HG03565 (cell line): ENCODE measurements around the gene SPTB.

ENCODE experiments used
- ATAC-seq: cut with Tn5 transposase; IDR thresholded peaks from one replicate; pipeline ENCODE4 v1.9.1; 2021; ENCODE audit warnings: mild to moderate bottlenecking, moderate library complexity; ENCODE audit not compliant: unreplicated experiment

The SPTB gene

DNA sequence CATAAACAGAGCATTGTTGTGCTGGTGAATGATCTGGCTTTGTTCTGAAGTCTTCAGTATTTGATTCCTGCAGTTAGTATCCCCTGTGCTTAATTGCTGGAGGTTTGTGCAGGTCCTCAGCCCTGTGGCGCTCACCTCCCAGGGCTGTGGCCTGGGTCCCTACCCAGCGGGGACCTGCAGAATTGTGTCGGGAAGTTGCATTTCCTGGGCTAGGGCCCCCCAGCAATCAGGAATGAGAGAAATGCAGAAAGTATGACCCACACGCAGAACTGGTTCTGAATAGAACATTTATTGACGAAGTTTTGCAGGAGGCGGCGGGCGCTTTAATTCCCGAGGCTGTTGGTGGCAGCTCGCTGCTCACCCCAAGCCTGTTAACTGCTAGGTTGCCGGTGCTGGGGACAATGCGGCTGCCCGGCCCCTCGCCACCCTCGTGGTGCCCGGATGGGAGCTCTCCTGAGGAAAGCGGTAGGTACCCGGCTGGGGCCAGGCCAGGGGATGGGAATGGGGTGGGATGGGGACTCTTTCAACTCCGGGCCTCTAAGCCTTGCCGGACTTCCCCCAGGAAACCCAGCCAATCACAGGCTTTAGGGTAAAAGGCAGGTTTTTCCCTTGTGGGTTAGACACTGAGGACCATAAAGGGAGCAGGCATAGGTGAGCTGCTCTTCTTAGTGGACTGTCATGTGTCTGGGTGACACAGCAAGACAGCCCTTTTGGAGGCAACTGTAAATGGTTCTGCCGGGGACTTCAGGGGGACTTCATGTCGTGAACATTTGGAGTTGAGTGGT is 163.9 kb downstream of the SPTB start:
- no peak for ATAC-seq

DNA sequence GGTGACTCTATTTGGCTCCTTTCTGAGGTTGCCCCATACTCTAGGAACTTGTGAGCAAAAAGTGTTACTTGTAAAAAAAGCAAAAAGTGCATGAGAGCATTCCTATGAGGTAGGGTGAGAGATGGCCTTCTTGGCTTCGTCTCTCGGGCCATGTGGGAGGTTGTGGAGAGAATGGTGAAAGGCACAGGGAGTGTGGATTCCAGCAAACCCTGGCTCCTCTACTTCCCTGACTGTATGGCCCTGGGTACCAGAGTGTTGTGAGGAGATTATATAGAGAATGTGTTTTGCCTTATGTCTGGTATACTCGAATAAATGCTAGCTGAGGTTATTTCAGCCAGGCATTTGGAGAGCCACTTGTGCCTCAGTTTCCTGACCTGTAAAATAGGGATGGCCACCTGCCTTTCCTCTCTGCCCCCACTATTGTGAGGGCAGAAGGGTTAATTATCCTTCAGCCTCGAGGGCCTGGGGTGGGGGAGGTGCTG is 164.5 kb downstream of the SPTB start:
- ATAC-seq: no peak

DNA sequence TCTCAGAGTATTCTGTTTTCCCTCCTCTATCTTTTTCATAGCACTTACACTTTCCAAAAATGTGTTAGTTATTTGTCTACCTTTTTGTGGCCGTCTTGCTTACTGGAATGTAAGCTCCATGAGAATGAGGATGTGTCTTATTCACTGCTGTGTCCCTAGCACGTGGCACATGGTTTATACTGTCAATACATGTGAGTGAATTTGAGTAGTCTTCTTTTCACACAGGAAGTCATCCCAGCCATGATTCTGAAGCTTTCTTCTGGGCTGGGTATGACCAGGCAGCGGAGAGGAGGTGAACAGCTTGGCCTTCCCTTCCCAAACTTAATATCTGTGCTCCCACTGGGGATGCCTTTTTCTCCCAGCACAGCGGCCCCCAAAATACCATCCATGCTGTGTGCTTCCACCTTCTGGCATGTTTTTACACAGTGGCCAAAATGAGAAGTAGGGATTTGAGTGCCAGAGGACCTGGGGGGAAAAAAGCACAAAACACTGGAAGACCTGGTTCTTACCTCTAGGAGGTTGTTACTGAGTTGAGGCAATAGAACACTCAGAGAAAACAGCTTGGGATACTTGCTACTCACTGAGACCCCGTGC is 165.2 kb downstream of the SPTB start:
- ATAC-seq: no peak

DNA sequence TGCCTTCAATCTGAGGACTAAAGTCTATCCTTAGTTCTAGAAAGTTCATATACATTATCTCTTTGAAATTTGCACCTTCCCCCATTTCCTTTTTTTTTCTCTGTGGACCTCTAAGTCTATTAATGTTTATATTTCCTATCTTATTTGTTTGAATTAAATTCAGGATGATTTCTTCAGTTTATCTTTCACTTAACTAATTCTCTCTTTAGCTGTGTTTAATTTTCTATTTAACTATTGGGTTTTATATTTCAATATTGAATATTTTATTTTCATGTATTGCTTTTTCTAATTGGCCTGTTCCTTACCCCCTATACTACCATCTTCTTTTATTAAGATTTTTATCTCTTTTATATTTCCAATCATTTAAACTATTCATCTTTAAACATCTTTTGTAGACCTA is 166.0 kb downstream of the SPTB start:
- no peak for ATAC-seq

DNA sequence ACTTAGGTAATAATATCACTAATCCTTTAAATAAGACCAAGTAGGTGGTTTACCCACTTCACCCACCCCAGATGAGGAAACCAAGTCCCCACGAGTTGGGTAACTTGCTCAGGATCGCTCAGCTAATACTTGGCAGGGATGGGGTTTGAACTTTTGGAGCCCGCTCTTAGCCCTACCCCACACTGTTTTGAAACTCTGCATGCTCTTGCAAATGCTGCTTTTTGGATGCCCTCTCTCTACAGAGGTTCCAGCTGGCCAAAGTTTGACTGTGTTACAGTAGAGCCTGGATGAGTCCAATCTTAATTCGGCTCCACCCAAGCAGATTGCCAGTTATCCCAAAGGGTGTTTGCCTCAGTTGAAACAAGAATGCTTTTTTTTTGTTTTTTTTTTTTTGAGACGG is 168.7 kb downstream of the SPTB start:
- ATAC-seq: no peak

DNA sequence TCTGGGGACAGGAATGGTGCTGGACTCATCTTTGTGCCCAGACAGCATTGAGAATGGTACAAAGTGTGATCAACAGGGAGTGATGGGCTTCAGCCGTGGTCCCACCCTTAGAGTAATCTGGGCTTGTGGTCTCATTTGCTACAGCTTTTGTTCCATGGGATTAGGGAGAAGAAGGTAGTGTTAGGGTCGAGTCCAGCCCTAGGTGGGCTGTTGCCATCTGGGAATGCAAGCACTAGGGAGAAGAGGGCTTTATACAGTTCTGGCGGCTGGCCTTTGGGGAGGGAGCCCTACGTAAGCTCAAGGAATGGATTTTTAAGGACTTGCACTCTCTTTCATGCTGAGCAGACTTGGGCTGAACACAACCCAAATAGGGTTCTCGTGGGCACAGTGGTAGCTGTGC is 170.6 kb downstream of the SPTB start:
- no peak for ATAC-seq

DNA sequence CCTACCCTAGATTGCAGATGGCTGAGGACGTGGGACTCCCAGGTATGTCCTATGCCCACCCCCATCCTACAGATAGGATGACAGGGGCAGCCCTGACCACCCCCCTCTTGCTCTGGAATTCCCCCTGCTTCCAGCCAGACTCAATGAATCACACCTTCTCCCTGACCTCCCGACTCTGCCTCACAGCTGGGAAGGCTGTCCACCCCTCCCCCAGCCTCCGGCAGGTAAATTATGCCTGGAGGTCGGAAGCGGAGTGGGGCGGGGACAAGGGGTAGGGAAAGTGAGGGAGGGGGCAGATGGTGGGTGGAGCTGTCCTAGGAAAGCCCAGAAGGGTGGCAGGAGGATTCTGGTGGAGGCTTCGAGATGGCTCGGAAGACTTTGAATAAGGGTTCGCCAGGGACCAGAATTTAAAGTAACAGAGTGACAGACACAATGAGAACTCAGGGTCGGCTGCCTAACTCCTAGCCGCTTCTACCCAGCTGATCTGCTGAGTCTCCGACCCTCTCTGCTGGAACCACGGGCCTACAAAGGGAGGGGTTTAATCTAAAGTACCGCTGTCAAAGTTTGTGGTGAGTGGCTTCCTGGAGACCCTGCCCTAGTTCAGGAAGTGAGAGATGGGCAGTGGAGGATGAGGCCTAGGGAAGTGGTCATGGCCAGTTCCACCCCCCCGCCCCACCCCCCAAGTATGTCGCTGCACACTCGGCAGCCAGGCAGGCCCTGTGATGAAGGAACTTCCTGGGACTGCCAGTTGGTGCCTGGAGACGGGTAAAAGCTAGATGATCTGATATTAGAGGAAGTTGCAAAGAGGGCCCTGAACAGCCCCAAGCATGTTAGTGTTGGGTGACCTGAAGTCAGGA is 171.3 kb downstream of the SPTB start:
- no peak for ATAC-seq

DNA sequence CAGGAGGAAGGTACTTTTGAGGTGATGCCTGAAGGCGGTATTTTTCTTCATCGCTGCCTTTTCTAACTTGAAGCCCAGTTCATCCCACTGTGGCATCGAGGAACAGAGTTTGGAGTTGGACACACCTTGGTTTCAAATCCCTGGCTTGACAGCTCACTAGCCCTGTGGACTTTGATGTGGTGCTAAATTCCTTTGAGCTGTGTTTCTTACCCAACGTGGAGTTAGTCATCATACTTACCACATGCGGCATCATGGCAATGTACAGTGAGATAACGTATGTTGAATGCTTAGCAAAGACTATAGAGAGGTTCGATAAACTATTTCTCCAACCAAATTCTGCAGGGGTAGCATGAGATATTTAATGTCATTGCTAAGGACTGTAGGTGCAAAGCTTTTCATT is 172.0 kb downstream of the SPTB start:
- ATAC-seq: no peak

DNA sequence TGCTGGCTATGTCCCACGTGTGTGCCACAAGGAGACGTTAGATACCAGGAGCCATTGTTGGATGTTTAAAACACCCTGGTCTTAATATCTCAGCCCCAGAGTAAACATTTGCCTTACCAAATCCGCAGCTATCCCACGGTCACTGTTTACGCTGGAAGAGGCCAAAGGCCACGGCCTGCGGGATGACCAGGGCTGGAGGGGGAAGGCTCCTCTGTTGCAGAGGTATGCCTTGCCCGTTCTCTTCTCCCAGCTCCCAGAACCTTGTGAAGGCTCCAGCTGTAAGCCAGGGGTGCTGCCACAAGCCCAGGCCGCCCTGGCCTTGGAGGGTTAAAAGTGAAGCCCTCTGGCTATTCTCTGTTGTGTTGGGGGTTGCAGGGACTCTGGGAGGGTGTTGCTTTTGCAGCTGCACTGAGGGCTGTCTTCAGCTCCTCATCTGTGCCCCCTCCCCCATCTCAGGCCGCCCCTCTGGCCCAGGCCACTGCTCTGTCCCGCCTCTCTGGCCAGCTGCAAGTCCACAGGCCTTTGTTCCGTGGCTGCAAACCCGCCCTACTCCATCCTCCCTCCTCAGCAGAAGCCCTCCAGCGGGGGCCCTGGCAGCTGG is 173.0 kb downstream of the SPTB start:
- no peak for ATAC-seq

DNA sequence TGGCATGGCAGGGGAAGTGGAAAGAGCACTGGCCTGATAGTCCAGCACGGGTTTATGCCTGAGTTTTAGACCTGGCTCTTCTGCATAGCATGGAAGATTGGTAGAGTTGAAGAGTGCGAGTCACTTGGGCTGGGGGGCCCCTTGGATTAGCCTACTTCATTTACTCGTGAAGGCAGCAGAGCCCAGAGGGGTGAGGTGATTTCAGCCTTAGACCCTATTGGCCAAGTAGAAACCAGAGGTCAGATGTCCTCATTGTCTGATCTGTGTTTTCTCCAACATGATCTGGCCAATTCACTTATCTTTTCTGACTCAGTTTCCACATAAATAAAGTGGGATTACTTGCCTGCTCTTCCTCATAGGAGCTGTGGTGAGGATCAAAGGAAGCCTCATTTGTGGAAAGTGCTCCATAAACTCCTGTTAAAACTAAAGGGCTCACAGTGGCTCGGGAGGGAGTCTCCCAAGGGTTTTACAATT is 173.6 kb downstream of the SPTB start:
- no peak for ATAC-seq

DNA sequence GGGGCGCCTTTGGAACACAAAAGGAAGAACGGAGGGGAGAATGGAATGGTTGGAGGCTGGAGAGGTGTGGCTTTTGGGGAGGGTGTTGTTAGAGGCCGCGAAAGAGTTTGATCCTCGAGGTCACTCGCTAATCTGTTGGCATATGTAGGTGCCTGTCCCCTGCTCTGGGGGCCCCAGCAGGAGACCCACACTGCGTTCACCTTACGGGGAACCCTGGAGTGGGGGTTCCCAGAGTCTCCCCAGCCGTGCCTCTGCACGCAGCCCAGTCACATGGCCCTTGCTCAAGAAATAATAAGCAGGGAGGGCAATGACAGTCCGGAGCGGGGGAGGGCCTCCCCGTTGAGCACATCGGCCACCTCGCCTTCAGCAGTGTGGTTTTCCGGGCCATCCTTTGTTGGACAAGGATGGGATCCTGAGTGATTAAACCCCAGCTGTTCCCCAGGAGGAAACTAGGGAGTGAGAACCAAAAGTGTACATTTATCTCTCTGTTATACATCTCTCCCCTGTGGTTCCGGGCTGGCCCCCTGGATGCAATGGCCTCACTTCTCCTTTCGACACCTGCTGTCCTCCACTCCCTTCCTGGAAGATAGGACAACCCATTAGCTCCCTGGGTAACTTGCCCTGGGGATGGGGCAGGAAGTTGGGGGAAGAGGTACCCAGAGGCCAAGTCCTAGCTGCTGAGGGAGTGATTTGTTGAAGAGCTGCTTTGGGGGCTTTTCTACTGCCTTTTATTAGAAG is 174.2 kb downstream of the SPTB start:
- ATAC-seq: no peak

DNA sequence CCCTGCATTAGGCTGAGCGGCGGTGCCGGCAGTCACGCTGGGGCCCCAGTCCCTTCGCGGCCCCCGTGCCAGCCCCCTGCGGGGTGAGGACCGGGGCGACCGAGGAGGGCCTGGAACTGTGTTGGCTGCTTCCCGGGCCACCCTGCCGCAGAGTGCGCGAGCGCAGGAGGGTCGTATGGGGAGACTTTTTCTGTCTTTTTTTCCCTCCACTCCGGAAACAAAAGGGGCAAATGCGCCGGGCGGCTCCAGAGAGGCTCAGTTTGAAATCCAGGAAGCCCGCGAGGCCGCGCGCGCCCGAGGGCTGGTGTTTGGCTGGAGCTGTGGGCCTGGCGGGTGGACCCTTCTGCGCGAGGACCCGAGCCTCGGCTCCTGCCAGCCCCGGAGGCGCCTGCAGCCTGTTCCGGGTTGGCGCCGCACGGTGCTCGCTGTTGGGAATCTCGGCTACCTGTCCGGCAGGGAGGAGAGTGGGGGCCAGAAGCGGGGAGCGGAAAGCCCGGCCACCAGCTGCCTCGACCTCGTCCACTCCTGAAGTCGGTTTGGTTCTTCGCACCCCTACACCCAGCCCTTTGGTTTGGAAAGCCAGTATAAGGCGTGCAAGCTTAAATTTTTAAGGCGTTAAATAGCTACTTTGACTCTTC is 174.8 kb downstream of the SPTB start:
- no peak for ATAC-seq

DNA sequence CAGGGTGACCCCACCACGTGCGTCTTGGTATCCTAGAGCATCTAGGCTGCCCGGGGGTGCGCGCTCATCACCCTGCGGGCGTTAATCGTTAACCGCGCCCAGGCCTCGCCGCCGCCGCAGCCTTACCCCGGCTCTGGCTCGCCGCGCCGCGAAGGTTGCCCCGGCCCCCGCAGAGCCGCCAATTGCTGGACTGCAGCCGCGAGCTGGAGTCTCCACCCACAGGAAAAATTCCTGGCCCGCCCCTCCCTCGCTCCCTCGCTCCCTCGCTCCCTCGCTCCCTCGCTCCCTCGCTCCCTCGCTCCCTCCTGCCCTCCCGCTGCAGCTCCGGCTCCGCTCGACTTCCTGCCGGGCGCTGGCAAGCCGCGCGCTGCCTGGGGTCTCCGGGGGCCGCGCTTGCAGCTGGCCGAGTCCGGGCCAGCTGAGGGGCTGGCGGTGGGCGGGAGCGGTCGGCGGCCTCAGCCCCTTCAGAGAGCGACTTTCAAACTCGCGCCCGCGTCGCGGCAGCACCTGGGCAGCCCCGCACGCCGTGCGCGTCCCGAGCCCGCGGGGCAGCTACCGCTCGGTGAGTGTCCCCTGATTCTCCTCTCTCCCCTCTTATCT is 175.5 kb downstream of the SPTB start, which contains the start of gene PLEKHG3:
TSS of gene PLEKHG3 (plus strand) at position 282 of the 600 bp plus-strand sequence. CDS start 23,208 bp downstream, outside the sequence.
- ATAC-seq: no peak

DNA sequence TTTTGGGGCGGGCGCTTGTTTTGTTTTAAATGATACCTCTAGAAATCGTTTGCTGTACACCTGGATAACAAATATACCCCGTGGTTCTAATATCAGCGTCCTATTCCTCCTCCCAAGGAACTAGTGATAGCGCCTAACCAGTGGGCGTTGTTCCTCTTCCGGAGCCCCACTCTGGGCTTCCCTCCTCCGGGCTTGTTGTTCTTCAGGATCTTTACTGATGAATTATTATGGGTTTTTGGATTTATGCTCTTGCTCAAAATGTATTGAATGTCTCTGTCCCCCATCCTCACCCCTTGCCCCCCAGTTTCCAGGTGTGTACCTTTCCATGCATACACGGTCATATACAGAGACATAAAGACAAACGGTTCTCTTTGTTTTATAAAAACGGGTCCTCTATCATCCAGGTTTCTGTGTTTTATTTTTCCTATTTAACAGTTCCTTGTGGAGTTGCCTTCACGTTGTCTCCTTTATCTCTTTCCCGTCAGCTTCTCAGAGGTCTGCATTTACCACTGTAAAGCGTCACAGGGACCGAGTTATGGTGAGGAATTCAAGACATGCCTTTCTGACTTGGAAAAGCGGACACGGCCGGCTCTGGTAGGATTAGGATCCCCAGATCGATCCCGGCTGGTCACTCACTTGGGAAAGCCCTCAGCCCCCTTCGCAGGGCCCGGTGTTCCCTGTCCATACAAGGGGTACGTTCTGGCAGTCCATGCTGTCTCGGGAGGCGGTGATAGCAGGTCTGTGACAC is 176.1 kb downstream of the SPTB start:
- ATAC-seq: no peak

DNA sequence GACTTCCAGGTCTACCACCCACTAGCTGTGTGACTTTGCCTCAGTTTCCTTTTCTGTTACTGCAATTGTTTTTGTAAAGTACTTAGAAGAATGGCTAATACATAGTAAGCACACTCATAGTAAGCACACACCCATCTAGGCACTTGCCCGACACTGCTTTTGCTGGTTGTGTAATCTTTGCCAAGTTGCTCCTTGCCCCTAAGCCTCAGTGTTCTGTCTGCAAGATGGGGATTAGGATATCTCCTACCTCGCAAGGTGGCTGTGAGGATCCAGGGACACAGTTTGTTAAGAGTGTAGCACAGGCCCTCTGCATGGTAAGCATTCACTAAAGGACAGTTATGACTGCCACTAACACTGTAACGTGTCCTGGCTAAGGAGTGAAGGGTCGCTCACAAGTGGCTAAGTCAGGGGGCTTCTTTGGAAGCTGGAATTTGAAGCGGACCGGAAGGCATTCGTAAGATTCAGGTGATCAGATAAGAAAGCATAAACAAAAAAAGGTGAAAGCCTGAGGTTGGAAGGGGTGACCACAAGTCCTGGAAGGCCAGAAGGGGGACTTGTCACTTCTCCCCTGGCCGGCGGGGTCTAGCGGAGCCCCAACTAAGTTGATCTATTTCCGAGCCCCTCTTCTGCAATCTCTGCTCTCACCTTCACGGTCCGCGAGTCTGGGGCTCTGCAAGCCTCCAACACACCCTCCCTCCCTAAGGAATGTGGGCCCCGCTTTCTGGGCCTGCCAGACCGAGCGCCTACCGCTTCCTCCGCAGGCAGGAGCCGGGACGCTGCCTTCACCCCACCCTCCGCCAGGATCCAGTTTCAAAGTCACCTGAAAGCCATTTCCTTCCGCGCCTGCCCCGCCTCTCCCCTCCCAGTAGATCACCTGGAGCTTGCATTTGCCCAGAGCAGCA is 177.0 kb downstream of the SPTB start:
- no peak for ATAC-seq

DNA sequence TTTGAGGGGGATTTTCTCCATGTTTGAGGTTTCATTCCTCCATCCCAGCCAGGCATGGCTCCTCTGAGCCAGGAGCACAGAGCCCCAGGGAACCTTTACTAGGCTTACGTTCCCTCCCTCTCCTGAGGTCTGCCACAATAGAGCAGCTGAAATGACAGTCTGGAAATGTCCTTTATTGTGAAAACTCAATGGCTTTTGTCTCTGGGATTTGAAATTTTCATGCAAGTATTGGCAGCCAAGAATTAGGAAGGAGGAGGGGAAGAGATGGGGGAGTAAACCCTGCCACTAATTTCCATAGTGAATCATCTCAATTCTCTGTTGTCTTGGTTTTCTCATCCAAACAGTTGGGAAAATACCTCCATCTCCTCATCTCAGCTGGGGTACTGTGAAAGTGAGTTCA is 178.0 kb downstream of the SPTB start:
- no peak for ATAC-seq

DNA sequence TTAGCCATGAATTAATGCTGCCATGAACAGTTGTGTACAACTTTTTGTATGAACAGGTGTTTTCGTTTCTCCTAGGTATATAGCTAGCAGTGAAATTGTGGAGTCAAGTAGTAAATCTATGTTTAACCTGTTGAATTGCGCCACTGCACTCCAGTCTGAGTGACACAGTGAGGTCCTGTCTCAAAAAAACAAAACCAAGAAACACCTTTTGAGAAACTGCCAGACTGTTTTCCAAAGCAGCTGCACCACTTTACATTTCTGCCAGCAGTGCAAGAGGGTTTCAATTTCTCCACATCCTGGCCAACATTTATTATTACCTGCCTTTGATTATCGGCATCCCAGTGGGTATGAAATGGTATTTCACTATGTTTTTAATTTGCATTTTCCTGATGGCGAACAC is 178.8 kb downstream of the SPTB start:
- ATAC-seq: no peak

DNA sequence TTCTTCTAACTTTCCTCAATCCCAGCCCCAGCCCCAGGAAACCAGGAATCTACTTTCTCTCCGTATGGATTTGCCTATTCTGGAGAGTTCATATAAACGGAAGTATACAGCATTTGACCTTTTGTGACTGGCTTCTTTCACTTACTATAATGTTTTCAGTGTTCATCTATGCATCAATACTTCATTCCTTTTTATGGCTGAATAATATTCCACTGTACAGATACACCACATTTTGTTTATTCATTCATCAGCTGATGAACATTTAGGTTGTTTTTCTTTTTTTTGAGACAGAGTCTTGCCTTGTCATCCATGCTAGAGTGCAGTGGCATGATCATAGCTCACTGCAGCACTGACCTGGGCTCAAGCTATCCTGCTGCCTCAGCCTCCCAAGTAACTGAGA is 179.4 kb downstream of the SPTB start:
- ATAC-seq: no peak
